Neural progenitor cell (in vitro differentiated cells): ENCODE data around the gene ASCC2.

Experiments used
- CTCF ChIP-seq: fragments of 200-600 bp; sonication (generic); IDR thresholded peaks from 2 replicates; pipeline ENCODE4 v1.5.1; 2017; ENCODE audit warnings: antibody characterized with exemption, mild to moderate bottlenecking
- EZH2phosphoT487 ChIP-seq: fragments of 200-600 bp; sonication (generic); IDR thresholded peaks from 2 replicates; pipeline ENCODE4 v1.6.1; 2017; ENCODE audit warnings: antibody characterized with exemption

GRCh38 chr22:29821291-29822016 is 16.6 kb downstream of the ASCC2 start:
- TF ChIP-seq CTCF (no peak), EZH2phosphoT487 (no peak)
